GM21786 (cell line): ENCODE data around the gene OTOS.

Experiments used
- ATAC-seq: cut with Tn5 transposase; IDR thresholded peaks from one replicate; pipeline ENCODE4 v1.9.1; 2021; ENCODE audit not compliant: unreplicated experiment

Gene OTOS

GRCh38 chr2:240168041-240168440 lies 27.6 kb upstream of the OTOS start:
- ATAC-seq = no peak

GRCh38 chr2:240167588-240167880 lies 27.1 kb upstream of the OTOS start:
- no peak for ATAC-seq

DNA sequence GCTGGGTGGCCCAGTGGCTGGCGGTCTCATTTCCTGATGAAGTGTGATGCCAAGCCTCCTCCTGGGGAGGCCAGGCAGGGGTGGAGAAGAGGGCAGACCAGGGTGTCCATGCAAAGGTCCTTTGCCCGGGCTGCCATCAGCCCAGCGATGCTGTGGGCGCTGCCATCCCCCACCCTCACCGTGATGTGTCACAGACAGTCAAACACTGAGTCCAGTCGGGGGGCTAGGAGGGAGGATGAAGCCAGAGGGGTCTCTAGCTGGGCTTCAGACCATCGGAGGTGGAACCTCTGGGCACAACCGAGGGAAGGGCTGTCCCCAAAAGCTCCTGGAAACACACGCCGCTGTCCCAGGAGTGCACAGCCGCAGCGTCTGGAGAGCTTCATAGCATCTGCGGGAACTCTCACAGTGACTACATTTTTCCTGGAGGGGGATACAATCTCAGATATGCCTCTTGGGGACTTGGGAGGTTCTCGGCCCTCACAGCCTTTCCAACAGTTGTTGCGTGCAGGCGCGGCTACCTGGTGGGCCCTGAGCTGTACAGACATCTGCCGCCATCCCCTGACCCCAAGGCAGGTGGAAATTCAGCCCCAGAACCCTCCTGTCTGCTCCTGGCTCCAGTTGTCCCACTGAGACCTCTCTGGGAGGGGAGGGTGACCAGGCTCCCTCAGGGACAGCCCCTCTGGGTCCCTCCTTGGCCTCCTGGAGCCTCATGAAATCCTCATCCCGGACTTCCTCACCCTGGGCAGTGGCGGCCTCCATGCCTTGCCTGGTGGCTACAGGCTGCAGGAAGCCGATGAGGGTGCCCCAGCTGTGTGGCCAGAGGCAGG lies 26.5 kb upstream of the OTOS start:
- ATAC-seq = no peak

DNA sequence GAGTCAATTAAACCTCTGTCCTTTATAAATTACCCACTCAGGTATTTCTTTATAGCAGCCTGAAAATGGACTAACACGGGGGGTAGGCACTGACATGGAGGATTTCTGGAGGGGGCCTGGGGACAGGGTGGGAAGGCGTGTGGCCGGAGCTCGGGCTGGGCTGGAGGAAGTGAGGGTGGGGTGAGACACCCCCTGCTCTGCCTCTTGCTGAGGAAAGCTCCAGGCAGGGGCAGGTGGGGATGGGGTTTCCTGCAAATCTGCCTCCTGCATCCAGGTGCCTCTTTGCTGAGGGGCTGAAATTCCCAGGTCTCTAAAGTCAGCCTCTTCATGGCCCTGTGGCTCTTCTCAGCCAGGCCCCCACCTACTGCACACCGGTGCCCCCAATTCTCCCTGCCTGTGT lies 25.7 kb upstream of the OTOS start:
- ATAC-seq = no peak

GRCh38 chr2:240165661-240166060 lies 25.2 kb upstream of the OTOS start:
- ATAC-seq = no peak

- no peak for ATAC-seq
These were observed 24.6 kb upstream of the OTOS start for GRCh38 chr2:240165034-240165433.

DNA sequence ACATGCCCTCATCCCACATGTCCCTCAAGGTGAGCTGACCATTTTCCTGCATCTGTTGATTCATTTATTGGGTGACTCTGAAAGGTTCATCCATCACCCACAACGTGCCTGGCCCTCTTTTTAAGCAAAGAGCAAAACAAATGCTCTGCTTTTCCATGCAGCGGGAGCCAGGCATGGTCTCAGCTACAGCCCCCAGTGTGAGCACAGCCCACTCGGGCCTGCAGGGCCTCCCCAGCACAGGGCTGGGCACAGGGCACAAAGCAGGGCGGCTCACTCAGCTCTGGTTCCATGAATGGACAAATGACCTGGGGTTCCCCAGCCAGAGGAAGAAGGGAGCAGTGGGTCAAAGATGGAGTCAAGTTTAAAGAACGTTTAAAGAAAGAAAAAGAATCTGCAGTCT lies 24.1 kb upstream of the OTOS start:
- ATAC-seq = no peak

DNA sequence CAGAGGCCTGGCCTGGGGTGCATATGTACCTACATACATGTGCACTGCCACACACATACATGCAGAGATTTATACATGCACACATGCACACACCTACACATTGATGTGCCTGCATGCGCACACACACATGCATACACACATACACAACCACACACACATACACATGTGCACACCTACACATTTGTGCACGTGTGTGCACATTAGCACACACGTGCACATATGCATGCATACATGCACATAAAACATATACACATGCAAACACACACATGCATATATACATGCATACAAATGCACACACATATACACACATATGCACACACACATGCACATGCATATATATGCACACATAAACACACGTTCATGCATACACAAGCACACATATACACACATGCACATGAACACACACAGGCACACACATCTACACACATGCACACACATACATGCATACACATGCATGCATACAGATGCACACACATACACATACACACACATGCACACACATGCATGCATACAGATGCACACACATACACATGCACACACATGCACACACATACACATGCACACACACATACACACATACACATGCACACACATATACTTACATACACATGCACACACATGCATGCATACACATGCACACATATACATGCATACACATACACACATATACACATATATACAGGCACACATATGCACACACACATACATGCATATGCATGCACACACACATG lies 23.6 kb upstream of the OTOS start:
- ATAC-seq = no peak

DNA sequence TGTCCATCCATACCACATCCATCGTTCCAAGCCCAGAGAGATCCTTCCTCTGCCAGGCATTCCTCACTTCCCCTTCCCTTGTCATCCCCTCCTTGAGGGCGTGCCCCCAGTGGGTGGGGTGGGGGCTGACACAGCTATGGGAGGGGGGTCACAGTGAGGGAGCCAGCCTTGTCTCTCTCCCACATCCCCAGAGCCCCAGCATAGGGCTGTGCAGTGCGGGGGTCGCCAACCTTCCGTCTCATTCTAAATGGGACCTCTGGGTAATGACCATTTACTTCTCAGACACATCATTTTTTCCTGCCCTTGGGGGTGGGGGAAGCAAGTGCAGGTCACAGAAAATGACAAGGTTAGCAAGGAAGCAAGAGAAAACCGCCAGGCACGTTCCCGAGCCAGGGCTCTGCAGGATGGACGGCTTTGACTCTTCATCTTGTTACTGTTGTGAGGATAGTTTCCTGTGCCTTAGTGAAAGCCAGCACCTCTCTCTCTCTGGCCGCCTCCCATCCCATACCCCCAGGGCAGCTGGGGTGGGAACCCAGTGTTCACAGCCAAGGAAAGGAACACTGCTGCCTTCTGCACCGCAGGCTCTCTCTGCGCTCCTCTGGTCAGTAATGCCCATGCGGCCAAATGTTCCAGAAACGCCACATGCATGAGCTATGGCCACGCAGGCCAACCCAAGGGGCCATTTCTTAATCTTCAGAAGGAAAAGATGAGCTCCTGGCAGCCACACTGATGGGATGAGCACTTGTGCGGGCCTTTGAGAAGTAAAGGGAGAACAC lies 22.7 kb upstream of the OTOS start:
- ATAC-seq = no peak

DNA sequence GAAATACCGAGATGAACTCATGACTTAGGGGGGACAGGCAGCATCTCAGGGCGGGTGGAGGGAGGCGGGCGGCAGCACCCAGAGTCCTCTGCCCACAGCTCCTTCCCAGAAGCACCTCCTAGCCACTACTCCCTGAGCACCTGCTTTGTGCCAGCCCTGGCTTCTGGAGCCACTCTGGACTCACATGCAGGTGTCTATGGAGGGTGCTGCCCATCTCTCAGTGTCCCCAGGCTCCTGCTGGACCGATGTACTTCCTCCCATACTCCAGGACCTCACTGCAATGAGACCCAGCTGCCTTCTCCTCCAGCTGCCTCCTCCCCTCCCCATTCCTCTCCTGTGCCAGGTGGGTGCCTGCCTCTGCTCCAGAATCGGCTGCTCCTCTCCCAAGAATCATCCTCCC lies 22.1 kb upstream of the OTOS start:
- ATAC-seq = no peak

DNA sequence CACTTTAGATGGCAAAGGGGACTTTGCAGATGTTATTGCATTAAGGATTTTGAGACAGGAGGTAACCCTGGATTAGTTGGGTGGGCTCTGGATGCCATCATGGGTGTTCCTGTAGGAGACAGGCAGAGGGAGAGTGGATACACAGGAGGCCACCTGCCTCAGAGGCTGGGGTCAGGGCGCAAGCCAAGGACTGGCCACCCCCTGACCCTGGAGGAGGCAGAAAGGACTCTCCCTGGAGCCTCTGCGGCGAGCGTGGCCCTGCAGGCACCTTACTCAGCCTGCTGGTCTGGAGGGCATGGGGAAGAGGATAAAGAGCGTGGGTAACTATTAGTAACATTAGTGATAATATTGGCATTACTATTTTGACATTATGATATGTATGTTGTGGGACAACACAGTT lies 21.6 kb upstream of the OTOS start:
- ATAC-seq = no peak

DNA sequence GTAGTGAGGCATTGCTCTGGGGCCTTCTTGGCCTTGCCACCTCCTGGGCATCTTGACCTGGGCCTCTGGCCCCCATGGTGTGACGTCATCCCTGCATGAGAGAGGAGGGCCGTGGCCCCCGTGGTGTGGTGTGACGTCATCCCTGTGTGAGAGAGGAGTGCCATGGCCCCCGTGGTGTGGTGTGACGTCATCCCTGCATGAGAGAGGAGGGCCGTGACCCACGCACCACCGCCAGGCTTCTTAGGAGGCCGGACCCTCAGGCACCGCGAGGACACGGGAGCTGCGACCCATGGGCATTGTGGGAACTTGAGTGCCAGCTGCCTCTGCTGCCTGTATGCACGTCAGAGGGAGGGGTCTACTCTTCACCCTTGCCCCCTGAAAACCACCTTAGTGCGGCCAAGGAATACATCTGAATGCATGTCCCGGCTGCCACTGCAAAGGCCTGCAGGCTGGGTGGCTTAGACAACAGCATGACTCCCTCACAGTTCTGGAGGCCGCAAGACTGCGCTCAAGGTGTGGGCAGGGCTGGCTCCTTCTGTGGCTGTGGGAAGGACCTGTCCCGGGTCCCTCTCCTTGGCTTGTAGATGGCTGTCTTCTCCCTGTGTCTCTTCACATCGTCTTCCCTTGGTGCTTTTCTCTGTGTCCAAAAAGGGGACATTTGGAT lies 20.8 kb upstream of the OTOS start:
- ATAC-seq = no peak

GRCh38 chr2:240160291-240161086 lies 20.0 kb upstream of the OTOS start:
- no peak for ATAC-seq

DNA sequence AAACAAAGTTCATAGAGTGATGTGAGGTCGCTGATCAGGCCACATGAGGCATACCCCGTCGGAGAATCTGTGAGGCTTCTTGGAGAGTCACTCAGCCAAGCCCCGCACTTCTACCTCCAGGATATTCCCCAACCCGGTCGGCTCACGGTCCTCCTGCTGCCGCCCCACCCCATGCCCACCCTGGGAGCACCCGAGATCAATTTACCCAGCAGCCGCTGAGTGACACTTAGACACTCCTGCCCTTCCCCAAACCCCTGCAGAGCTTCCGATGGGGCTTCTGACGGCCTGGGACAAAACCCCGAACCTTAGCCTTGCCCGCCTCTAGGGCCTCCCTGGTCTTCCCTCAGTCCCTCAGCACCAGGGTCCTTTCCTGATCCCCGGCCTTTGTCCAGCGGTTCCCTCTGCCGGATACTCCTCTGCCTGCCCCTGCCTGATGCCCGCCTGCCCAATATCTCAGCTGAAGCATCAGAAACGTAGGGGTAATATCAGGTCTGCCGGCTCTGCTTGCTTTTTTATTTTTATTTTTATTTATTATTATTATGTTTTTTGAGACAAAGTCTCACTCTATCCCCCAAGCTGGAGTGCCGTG lies 18.9 kb upstream of the OTOS start:
- no peak for ATAC-seq

DNA sequence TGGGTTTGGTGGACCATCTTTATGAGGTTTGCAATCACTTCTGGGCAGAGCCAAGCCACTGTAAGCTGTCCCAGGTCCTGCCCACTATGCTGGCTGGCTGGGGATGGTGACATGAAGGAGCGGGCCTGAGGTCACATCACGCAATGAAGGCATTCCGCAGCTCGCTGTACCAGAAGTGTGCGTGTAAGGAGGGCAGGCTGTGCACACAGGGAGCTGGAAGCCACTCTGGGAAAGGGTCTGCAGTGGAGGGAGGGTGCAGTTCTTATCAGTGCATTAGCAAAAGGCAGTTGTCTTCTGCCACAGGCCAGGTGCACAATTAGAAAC lies 16.7 kb upstream of the OTOS start:
- ATAC-seq = no peak

GRCh38 chr2:240156435-240157146 lies 16.1 kb upstream of the OTOS start:
- ATAC-seq = no peak

GRCh38 chr2:240155745-240156390 lies 15.4 kb upstream of the OTOS start:
- no peak for ATAC-seq

- no peak for ATAC-seq
These were observed 14.7 kb upstream of the OTOS start for GRCh38 chr2:240155048-240155744.

- ATAC-seq = no peak
These were observed 14.1 kb upstream of the OTOS start for GRCh38 chr2:240154606-240155005.
